Fibroblast of lung (primary cell): ENCODE measurements around the gene ABCC11. TPM values are rescaled to one million over a fixed set of nuclear protein-coding genes. Genes with fewer than 3 reads are reported as not detected.

Experiments used
- DNase-seq, 2 donors: peaks; one replicate each; pipeline versions ENCODE4 v3.0.0 to v3.0.0-alpha.2; 2010; ENCODE audit warnings: low read depth in 2 of 2
- H2AFZ ChIP-seq: 2 replicates; pipeline ENCODE4 v1.5.1; 2012; ENCODE audit warnings: low read length, control low read depth, inconsistent platforms
- H3K27ac ChIP-seq: 2 replicates; pipeline ENCODE4 v1.5.1; 2011; ENCODE audit warnings: low read length, control low read depth; ENCODE audit not compliant: insufficient read depth
- H3K27me3 ChIP-seq: 2 replicates; pipeline ENCODE4 v1.5.1; 2011; ENCODE audit warnings: mild to moderate bottlenecking, low read length; ENCODE audit not compliant: control insufficient read depth, insufficient read depth
- H3K36me3 ChIP-seq: 2 replicates; pipeline ENCODE4 v1.5.1; 2011; ENCODE audit warnings: low read length; ENCODE audit not compliant: control insufficient read depth, insufficient read depth
- H3K4me1 ChIP-seq: 2 replicates; pipeline ENCODE4 v1.5.1; 2011; ENCODE audit warnings: low read length; ENCODE audit not compliant: control insufficient read depth, insufficient read depth; ENCODE audit errors: extremely low read depth
- H3K4me2 ChIP-seq: 2 replicates; pipeline ENCODE4 v1.5.1; 2011; ENCODE audit warnings: low read length, control low read depth; ENCODE audit not compliant: insufficient read depth; ENCODE audit errors: extremely low read depth
- H3K4me3 ChIP-seq, 4 experiments: fragments of 200-600 bp in 1 of 4; sonication (generic) in 1 of 4; replicated peaks in 1 of 4; 2 replicates each; pipeline ENCODE4 v1.5.1; 2011 to 2016; ENCODE audit warnings: low read length in 4 of 4, low read depth in 3 of 4, mild to moderate bottlenecking in 3 of 4, control low read depth in 2 of 4, inconsistent platforms in 1 of 4, mixed read lengths in 1 of 4; ENCODE audit not compliant: insufficient read depth in 1 of 4; ENCODE audit errors: control extremely low read depth in 1 of 4
- H3K79me2 ChIP-seq: 2 replicates; pipeline ENCODE4 v1.5.1; 2012; ENCODE audit warnings: mild to moderate bottlenecking, low read length, inconsistent platforms; ENCODE audit not compliant: control insufficient read depth, insufficient read depth
- H3K9ac ChIP-seq: 2 replicates; pipeline ENCODE4 v1.5.1; 2011; ENCODE audit warnings: mild to moderate bottlenecking, low read length, control low read depth; ENCODE audit not compliant: insufficient read depth
- H3K9me3 ChIP-seq: 2 replicates; pipeline ENCODE4 v1.5.1; 2012; ENCODE audit warnings: low read depth, low read length; ENCODE audit not compliant: control insufficient read depth, insufficient read depth
- H4K20me1 ChIP-seq: 2 replicates; pipeline ENCODE4 v1.5.1; 2011; ENCODE audit warnings: low read length; ENCODE audit not compliant: control insufficient read depth, insufficient read depth; ENCODE audit errors: extremely low read depth
- EZH2 ChIP-seq: IDR thresholded peaks from 2 replicates; pipeline ENCODE4 v1.5.1; 2012; ENCODE audit warnings: low read length, control low read depth, mild to moderate bottlenecking; ENCODE audit errors: missing control alignments
- polyA plus RNA-seq, 2 donors: library from polyadenylated mRNA; depleted of rRNA in 1 of 2; stranded (reverse) in 1 of 2; unstranded in 1 of 2; fragments of >200 nt; gene quantifications; 2 replicates each; pipeline ENCODE4 v1.2.1, GENCODE V29; 2011 to 2012; ENCODE audit warnings: missing spikeins in 1 of 2
- total RNA-seq: library from RNA; depleted of rRNA; stranded (reverse); fragments of >200 nt; gene quantifications from 2 replicates; pipeline ENCODE4 v1.2.1, GENCODE V29; 2014
- TF ChIP-seq, protein P1 (sequence below), 2 donors: IDR thresholded peaks in 1 of 2; conservative IDR thresholded peaks in 1 of 2; 1 replicate in 1 of 2; 2 replicates in 1 of 2; pipeline ENCODE4 v1.5.1; 2011 to 2012; ENCODE audit warnings: low read length in 2 of 2, control low read depth in 1 of 2, inconsistent platforms in 1 of 2, low read depth in 1 of 2, mild to moderate bottlenecking in 1 of 2

Gene ABCC11
- total and polyA plus RNA-seq, 2 donors (not counting 1 experiment from before 2014, with no cell fraction given): 0.17 to 0.20 TPM

DNA sequence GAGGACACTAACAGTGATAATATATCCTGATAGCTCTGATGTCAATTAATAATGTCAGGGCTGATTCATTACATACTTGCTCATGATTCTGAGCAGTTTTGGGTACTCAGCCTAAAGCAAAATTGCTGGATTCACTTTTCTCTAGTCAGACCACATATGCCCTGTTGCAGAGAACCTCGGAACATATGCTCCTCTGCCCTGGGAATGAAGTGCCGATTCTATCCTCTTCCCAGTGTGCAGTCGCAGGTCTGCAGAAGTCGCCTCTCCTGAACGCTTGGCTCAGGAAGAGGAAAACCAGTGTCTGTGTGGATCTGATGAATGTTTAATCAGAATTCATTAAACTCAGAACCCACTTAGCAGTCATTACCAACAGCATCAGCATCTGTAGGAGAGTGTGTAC, 126.1 kb downstream of the ABCC11 start:
- H4K20me1 ChIP-seq: no peaks in the 10 kb centered on the region
- H3K4me2 ChIP-seq: no peak overlapping the region
- no peak for DNase-seq
- H3K36me3 ChIP-seq: no peaks in the 10 kb centered on the region
- no peak overlapping the region for H2AFZ ChIP-seq
- H3K79me2 ChIP-seq: no peaks in the 10 kb centered on the region
- H3K9ac ChIP-seq: no peak overlapping the region
- no peaks in the 10 kb centered on the region for H3K27me3 ChIP-seq
- TF ChIP-seq, protein P1, sequence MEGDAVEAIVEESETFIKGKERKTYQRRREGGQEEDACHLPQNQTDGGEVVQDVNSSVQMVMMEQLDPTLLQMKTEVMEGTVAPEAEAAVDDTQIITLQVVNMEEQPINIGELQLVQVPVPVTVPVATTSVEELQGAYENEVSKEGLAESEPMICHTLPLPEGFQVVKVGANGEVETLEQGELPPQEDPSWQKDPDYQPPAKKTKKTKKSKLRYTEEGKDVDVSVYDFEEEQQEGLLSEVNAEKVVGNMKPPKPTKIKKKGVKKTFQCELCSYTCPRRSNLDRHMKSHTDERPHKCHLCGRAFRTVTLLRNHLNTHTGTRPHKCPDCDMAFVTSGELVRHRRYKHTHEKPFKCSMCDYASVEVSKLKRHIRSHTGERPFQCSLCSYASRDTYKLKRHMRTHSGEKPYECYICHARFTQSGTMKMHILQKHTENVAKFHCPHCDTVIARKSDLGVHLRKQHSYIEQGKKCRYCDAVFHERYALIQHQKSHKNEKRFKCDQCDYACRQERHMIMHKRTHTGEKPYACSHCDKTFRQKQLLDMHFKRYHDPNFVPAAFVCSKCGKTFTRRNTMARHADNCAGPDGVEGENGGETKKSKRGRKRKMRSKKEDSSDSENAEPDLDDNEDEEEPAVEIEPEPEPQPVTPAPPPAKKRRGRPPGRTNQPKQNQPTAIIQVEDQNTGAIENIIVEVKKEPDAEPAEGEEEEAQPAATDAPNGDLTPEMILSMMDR (conservative IDR thresholded peaks at IDR 0.05 in 1 of 2, IDR thresholded peaks at IDR 0.05 in 1 of 2; ENCODE audit: low read depth in 1 of 2, low read length in 2 of 2): no peak
- no peak for TF ChIP-seq EZH2
- no peaks in the 10 kb centered on the region for H3K9me3 ChIP-seq
- no peak overlapping the region for H3K27ac ChIP-seq
- peaks cover 10% of the 10 kb centered on the region for H3K4me1 ChIP-seq
- H3K4me3 ChIP-seq: no peak overlapping the region

GRCh38 chr16:48118841-48119240, 128.5 kb downstream of the ABCC11 start:
- Histone ChIP-seq H2AFZ (no peak overlapping the region), H3K27me3 (no peaks in the 10 kb centered on the region), H3K27ac (no peak overlapping the region), H3K4me1 (peaks cover 8% of the 10 kb centered on the region), H3K9me3 (no peaks in the 10 kb centered on the region), H3K4me3 (no peak overlapping the region), H3K36me3 (no peaks in the 10 kb centered on the region), H3K79me2 (no peaks in the 10 kb centered on the region), H3K9ac (no peak overlapping the region), H3K4me2 (no peak overlapping the region), H4K20me1 (no peaks in the 10 kb centered on the region)
- TF ChIP-seq, protein P1 (conservative IDR thresholded peaks at IDR 0.05 in 1 of 2, IDR thresholded peaks at IDR 0.05 in 1 of 2; ENCODE audit: low read depth in 1 of 2, low read length in 2 of 2): no peak
- TF ChIP-seq EZH2: no peak
- DNase-seq: no peak

DNA sequence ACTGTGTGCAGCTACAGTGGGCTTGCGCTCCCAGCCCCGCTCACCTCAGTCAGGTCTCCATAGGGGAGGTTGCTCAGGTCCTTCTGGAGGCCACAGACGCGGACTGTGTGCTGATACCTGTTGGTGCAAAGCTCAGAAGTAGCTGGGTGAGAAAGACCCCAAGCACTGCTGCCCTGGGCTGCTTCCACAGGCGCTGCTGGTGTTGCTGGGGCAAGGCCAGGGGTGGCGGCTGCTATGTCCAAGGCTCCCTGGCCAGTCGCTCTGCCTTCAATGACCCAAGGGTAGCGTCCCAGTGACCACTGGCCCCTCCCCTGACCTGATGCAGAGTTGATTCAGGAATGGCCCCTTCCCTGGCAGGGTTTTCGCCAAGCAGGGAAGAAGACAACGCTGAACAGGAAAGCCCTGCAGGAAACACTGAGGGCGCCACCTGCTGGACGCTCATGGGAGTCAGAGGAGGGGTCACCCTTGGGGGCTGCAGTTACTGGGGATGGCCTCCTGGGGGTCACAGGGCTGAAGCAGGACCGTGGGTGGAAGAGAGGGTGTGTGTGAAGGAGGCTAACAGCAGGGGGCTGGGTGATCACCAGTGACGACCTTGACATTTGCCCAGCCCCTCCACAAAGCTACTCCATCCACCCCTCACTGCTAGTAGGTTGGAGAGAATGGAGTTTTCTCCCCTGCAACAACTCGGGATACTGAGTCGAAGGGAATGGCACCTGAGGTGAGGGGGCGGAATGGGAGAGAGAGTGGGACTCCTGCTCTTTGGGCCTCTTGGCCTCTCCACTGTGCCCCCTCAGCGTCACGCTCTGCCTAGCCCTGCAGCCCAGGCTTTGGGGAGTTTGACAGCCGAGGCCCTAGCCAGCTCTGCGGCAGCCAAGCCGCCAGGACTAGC, 129.9 kb downstream of the ABCC11 start:
- TF ChIP-seq, protein P1 (conservative IDR thresholded peaks at IDR 0.05 in 1 of 2, IDR thresholded peaks at IDR 0.05 in 1 of 2; ENCODE audit: low read depth in 1 of 2, low read length in 2 of 2): peak; percentile 39 to 73
- TF ChIP-seq EZH2: no peak
- Histone ChIP-seq H3K4me1 (peaks cover under 1% of the 10 kb centered on the region), H3K9me3 (no peaks in the 10 kb centered on the region), H3K27ac (no peak overlapping the region), H2AFZ (no peak overlapping the region), H3K4me2 (no peak overlapping the region), H3K4me3 (no peak overlapping the region), H4K20me1 (no peaks in the 10 kb centered on the region), H3K9ac (no peak overlapping the region), H3K79me2 (no peaks in the 10 kb centered on the region), H3K27me3 (no peaks in the 10 kb centered on the region), H3K36me3 (no peaks in the 10 kb centered on the region)
- DNase-seq: peak in 1 of 2 donors; percentile 47

Other genes with a start within 250 kb of the ABCC11 start
- gene ABCC12, start 91.5 kb downstream of the ABCC11 start, total RNA-seq: not detected in 2 replicates
- not detected in 2 replicates for gene ABCC12, start 91.5 kb downstream of the ABCC11 start, polyA plus RNA-seq
- gene LONP2, start 3.2 kb downstream of the ABCC11 start, total RNA-seq: 50.3 and 60.8 TPM in 2 replicates
- 38.4 and 44.0 TPM in 2 replicates for gene LONP2, start 3.2 kb downstream of the ABCC11 start, polyA plus RNA-seq
- 50.6 and 59.1 TPM in 2 replicates for gene SIAH1, start 137.9 kb upstream of the ABCC11 start, total RNA-seq
- 17.4 and 21.4 TPM in 2 replicates for gene SIAH1, start 137.9 kb upstream of the ABCC11 start, polyA plus RNA-seq